GM21390 (cell line): Measurements from ENCODE around the gene NT5C1A.

ENCODE experiments used
- ATAC-seq: cut with Tn5 transposase; IDR thresholded peaks from one replicate; pipeline ENCODE4 v1.9.1; 2021; ENCODE audit not compliant: unreplicated experiment

Gene NT5C1A

GRCh38 chr1:39671793-39672550 is at the start of gene NT5C1A:
Gene NT5C1A, minus strand, starts transcription at chr1:39672107. Its CDS starts 69 bp downstream, at chr1:39672038.
- ATAC-seq = no peak

GRCh38 chr1:39721664-39722063 is 49.8 kb upstream of the NT5C1A start:
- ATAC-seq = no peak

- ATAC-seq = no peak
These were observed 48.4 kb upstream of the NT5C1A start for GRCh38 chr1:39720094-39720999.

GRCh38 chr1:39717809-39718208 is 45.9 kb upstream of the NT5C1A start:
- ATAC-seq = no peak

GRCh38 chr1:39713557-39713956 is 41.6 kb upstream of the NT5C1A start:
- no peak for ATAC-seq

- no peak for ATAC-seq
These were observed 40.0 kb upstream of the NT5C1A start for GRCh38 chr1:39711966-39712340.

GRCh38 chr1:39711104-39711965 is 39.4 kb upstream of the NT5C1A start:
- ATAC-seq = no peak

GRCh38 chr1:39707506-39707905 is 35.6 kb upstream of the NT5C1A start:
- no peak for ATAC-seq

GRCh38 chr1:39704757-39705156 is 32.9 kb upstream of the NT5C1A start:
- no peak for ATAC-seq

GRCh38 chr1:39701049-39701439 is 29.1 kb upstream of the NT5C1A start:
- no peak for ATAC-seq

GRCh38 chr1:39700348-39700747 is 28.4 kb upstream of the NT5C1A start:
- no peak for ATAC-seq

- no peak for ATAC-seq
These were observed 27.5 kb upstream of the NT5C1A start for GRCh38 chr1:39699419-39699818.

- ATAC-seq = no peak
These were observed 26.7 kb upstream of the NT5C1A start for GRCh38 chr1:39698568-39698967.

- no peak for ATAC-seq
These were observed 24.5 kb upstream of the NT5C1A start for GRCh38 chr1:39696448-39696847.

GRCh38 chr1:39695016-39695415 is 23.1 kb upstream of the NT5C1A start:
- no peak for ATAC-seq

- no peak for ATAC-seq
These were observed 22.1 kb upstream of the NT5C1A start for GRCh38 chr1:39694026-39694425.

GRCh38 chr1:39692152-39693074 is 20.5 kb upstream of the NT5C1A start:
- ATAC-seq = no peak

- peak; percentile 96 for ATAC-seq
These were observed 19.7 kb upstream of the NT5C1A start, which contains the start of gene HPCAL4 for GRCh38 chr1:39691383-39692151. Gene HPCAL4, minus strand, starts transcription at chr1:39691433. Its CDS starts 6,830 bp downstream, at chr1:39684603.

- ATAC-seq = peak; percentile 7
These were observed 19.0 kb upstream of the NT5C1A start for GRCh38 chr1:39690794-39691382.
